Endothelial cell of umbilical vein (primary cell): Measurements from ENCODE around the gene OR52B2. TPM values are rescaled to one million over a fixed set of nuclear protein-coding genes. Genes with fewer than 3 reads are reported as not detected.

Experiments
- BruUV-seq: library from RNA; stranded (reverse); fragments of 400-500 nt; replicated peaks from 2 replicates; lab custom pipeline; 2021; lab: Mats Ljungman, UMichigan
- CTCF ChIA-PET: fragments of 300-600, 350-600 bp; sonication (Branson Sonifier 250); formaldehyde crosslinking; loops from one replicate; lab custom pipeline; 2021; ENCODE audit warnings: antibody characterized with exemption, inconsistent platforms; lab: Charles Lee
- POLR2A ChIA-PET: fragments of 300-600, 350-600 bp; sonication (Branson Sonifier 250); formaldehyde crosslinking; loops from one replicate; lab custom pipeline; 2021; ENCODE audit warnings: antibody characterized with exemption, inconsistent platforms; lab: Charles Lee
- DNase-seq: peaks from one replicate; pipeline ENCODE4 v3.0.0-alpha.2; 2011; ENCODE audit warnings: low read depth, low spot score
- FAIRE-seq: peaks from 2 replicates; lab custom pipeline; 2011; peaks lifted over from hg19 to GRCh38; lab: Jason Lieb, UNC
- H2AFZ ChIP-seq: 2 replicates; pipeline ENCODE4 v1.6.0; 2012; ENCODE audit warnings: low read depth, low read length, control low read depth, inconsistent platforms
- H3K27ac ChIP-seq: 2 replicates; pipeline ENCODE4 v1.5.1; 2011; ENCODE audit warnings: low read depth, mild to moderate bottlenecking, control low read depth, low read length, moderate library complexity; ENCODE audit not compliant: insufficient read depth
- H3K27me3 ChIP-seq, 2 experiments: 2 replicates each; pipeline versions ENCODE4 v1.6.0 to v1.6.1; 2011; ENCODE audit warnings: low read length in 2 of 2, mixed read lengths in 1 of 2; ENCODE audit not compliant: control insufficient read depth in 2 of 2, insufficient read depth in 2 of 2
- H3K36me3 ChIP-seq, 2 experiments: 2 replicates in 1 of 2; 3 replicates in 1 of 2; pipeline ENCODE4 v1.5.1; 2011; ENCODE audit warnings: low read length in 2 of 2, mild to moderate bottlenecking in 1 of 2, moderate library complexity in 1 of 2; ENCODE audit not compliant: control insufficient read depth in 2 of 2, insufficient read depth in 2 of 2; ENCODE audit errors: extremely low read depth in 1 of 2
- H3K4me1 ChIP-seq: 3 replicates; pipeline ENCODE4 v1.5.1; 2011; ENCODE audit warnings: mild to moderate bottlenecking, low read length; ENCODE audit not compliant: control insufficient read depth, insufficient read depth; ENCODE audit errors: extremely low read depth
- H3K4me2 ChIP-seq: 2 replicates; pipeline ENCODE4 v1.6.1; 2011; ENCODE audit warnings: low read length, control low read depth, mixed read lengths; ENCODE audit not compliant: insufficient read depth
- H3K4me3 ChIP-seq, 3 experiments: fragments of 200-600 bp in 1 of 3; sonication (generic), shearing (Covaris generic) in 1 of 3; replicated peaks in 1 of 3; 2 replicates each; pipeline ENCODE4 v1.5.1; 2011 to 2016; ENCODE audit warnings: control low read depth in 3 of 3, low read length in 3 of 3, mild to moderate bottlenecking in 2 of 3, inconsistent platforms in 1 of 3, low read depth in 1 of 3, moderate library complexity in 1 of 3; ENCODE audit not compliant: insufficient read depth in 1 of 3
- H3K79me2 ChIP-seq: 2 replicates; pipeline ENCODE4 v1.6.0; 2012; ENCODE audit warnings: low read length, inconsistent platforms; ENCODE audit not compliant: control insufficient read depth, insufficient read depth
- H3K9ac ChIP-seq: replicated peaks from 2 replicates; pipeline ENCODE3; 2011; ENCODE audit warnings: low read length, control low read depth; ENCODE audit not compliant: insufficient read depth; ENCODE audit errors: extremely low read depth
- H3K9me1 ChIP-seq: replicated peaks from 3 replicates; pipeline ENCODE4 v1.6.0; 2011; ENCODE audit warnings: mild to moderate bottlenecking, low read length; ENCODE audit not compliant: control insufficient read depth, insufficient read depth; ENCODE audit errors: extremely low read depth
- H3K9me3 ChIP-seq: replicated peaks from 2 replicates; pipeline ENCODE4 v1.5.1; 2012; ENCODE audit warnings: low read length, inconsistent platforms; ENCODE audit not compliant: control insufficient read depth, insufficient read depth
- H4K20me1 ChIP-seq: replicated peaks from 2 replicates; pipeline ENCODE3; 2011; ENCODE audit warnings: mild to moderate bottlenecking, low read length; ENCODE audit not compliant: control insufficient read depth, insufficient read depth; ENCODE audit errors: extremely low read depth
- CTCF ChIP-seq, 2 donors: IDR thresholded peaks; 1 replicate in 1 of 2; 2 replicates in 1 of 2; pipeline ENCODE4 v1.5.1; 2011; ENCODE audit warnings: low read length in 2 of 2, mild to moderate bottlenecking in 2 of 2, moderate library complexity in 2 of 2, control low read depth in 1 of 2, inconsistent platforms in 1 of 2, low read depth in 1 of 2; ENCODE audit not compliant: insufficient read depth in 1 of 2; ENCODE audit errors: extremely low read depth in 1 of 2
- EZH2 ChIP-seq: IDR thresholded peaks from 2 replicates; pipeline ENCODE4 v1.6.1; 2012; ENCODE audit warnings: borderline replicate concordance, low read depth, mild to moderate bottlenecking, moderate library complexity, low read length, inconsistent platforms; ENCODE audit not compliant: severe bottlenecking
- GATA2 ChIP-seq: IDR thresholded peaks from 2 replicates; pipeline ENCODE4 v1.7.0; 2011; ENCODE audit warnings: low read depth, mild to moderate bottlenecking, moderate library complexity, mixed read lengths, low read length; ENCODE audit not compliant: insufficient read length, insufficient read depth
- MYC ChIP-seq: IDR thresholded peaks from one replicate; pipeline ENCODE4 v1.6.1; 2011; ENCODE audit warnings: mild to moderate bottlenecking, low read depth, low read length
- dilution Hi-C: fragments of 300-500 bp; cut with MboI; formaldehyde crosslinking; loops from one replicate; pipeline ENCODE4 v1.15.0; 2019; ENCODE audit warnings: low sequenced_read_pairs; ENCODE audit not compliant: extremely low pct_ligation_motif_present
- intact Hi-C: fragments of 100-400 bp; cut with micrococcal nuclease; formaldehyde crosslinking; loops from one replicate; pipeline ENCODE4 v1.10.0; 2022
- polyA plus RNA-seq, 4 experiments: library from polyadenylated mRNA; depleted of rRNA in 3 of 4; stranded (reverse) in 3 of 4; unstranded in 1 of 4; fragments of >200 nt; gene quantifications; 2 replicates each; pipeline versions ENCODE4 v1.2.1 to v1.2.3, GENCODE V29; 2011 to 2012; ENCODE audit warnings: missing spikeins in 1 of 4
- total RNA-seq: library from RNA; stranded (reverse); gene quantifications from 2 replicates; pipeline ENCODE4 v1.2.3, GENCODE V29; 2021
- TF ChIP-seq, protein P1 (sequence below): IDR thresholded peaks from 2 replicates; pipeline ENCODE4 v1.6.1; 2011; ENCODE audit not compliant: insufficient read depth, insufficient read length

Gene OR52B2
- total and polyA plus RNA-seq, 2 donors (not counting 3 experiments of a cell fraction or from before 2014, with no cell fraction given) = not detected

DNA sequence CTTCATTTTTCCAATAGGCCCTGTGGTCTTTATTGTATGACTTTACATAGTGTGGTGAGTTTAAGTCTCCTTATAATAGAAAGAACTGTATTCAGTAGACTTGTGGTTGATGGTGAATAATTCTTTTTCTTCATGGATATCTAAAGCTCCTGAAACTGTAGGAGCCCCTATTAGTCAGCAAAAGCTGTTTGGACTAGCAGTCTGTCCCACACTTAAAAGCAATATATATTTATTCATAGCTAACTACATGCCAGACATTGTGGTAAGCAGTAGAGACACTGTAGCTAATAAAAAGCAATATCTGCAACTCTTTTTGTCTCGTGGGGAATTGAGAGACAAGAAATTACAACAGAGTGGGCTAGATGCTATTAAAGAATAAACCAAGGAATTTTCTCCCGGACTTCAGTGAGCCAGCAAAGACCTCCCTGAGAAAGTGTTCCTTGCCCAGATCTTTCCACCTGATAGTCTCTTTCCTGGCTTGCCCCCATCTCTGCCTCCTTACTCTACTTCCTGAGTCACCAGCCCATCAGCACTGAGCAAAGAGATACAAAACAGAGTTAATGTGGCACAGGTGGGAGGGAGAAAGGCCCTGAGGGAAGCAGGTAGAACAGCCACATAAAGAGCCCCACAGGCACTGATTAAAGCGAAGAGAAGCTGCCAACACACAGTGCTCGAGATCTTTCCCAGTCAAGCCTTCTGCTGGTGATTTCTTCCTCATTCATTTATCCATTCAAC is 27.5 kb upstream of the OR52B2 start:
- Histone ChIP-seq H3K4me1 (no peaks in the 10 kb centered on the region), H3K4me2 (no peak overlapping the region), H4K20me1 (no peaks in the 10 kb centered on the region), H3K4me3 (no peak overlapping the region), H3K36me3 (no peaks in the 10 kb centered on the region), H3K9ac (no peak overlapping the region), H2AFZ (no peak overlapping the region), H3K27me3 (peaks cover 0 to 5% of the 10 kb centered on the region in 2 experiments), H3K9me1 (no peaks in the 10 kb centered on the region), H3K9me3 (no peaks in the 10 kb centered on the region), H3K27ac (no peak overlapping the region), H3K79me2 (no peaks in the 10 kb centered on the region)
- POLR2A ChIA-PET = no interaction called here
- dilution Hi-C loops (no loop called here), intact Hi-C loops (no loop called here)
- BruUV-seq = no TSS peak
- no peak for DNase-seq
- no peak for FAIRE-seq
- TF ChIP-seq MYC (no peak), CTCF (IDR thresholded peaks at IDR 0.05; ENCODE audit: extremely low read depth in 1 of 2, insufficient read depth in 1 of 2, low read depth in 1 of 2, low read length in 2 of 2) (no peak), GATA2 (no peak), EZH2 (no peak)
- TF ChIP-seq, protein P1, sequence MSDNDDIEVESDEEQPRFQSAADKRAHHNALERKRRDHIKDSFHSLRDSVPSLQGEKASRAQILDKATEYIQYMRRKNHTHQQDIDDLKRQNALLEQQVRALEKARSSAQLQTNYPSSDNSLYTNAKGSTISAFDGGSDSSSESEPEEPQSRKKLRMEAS = no peak
- CTCF ChIA-PET = interaction anchor here (1.0 kb wide), 1 partner anchor 19 kb away, joined by 3 read pairs; no protein-coding TSS in a partner anchor
